Left lung (tissue), 10 donors: ENCODE results near the gene FAM20C. TPM values are rescaled to one million over a fixed set of nuclear protein-coding genes. Genes with fewer than 3 reads are reported as not detected.
"Not testable (repeated sequence)": the region's sequence is repeated elsewhere in the genome, so short reads cannot be mapped to it uniquely, and the experiment has no call there.

ENCODE experiments used
- ATAC-seq: fragments of 200-7000 bp; cut with Tn5 transposase; one replicate; pipeline ENCODE4 v1.9.1; 2020; ENCODE audit warnings: moderate library complexity
- DNase-seq, 4 donors: peaks; one replicate each; pipeline ENCODE4 v3.0.0-alpha.2; 2013 to 2020
- H3K27ac ChIP-seq, 2 donors: fragments of 200-600 bp; sonication (generic) in 1 of 2; one replicate each; pipeline versions ENCODE4 v1.5.0 to v1.8.0; 2020 to 2021
- H3K27me3 ChIP-seq, 2 donors: fragments of 200-600 bp; sonication (generic) in 1 of 2; one replicate each; pipeline versions ENCODE4 v1.5.0 to v1.8.0; 2020 to 2021
- H3K36me3 ChIP-seq, 2 donors: fragments of 200-600 bp; sonication (generic) in 1 of 2; one replicate each; pipeline versions ENCODE4 v1.5.0 to v1.8.0; 2020 to 2021
- H3K4me1 ChIP-seq, 2 donors: fragments of 200-600 bp; one replicate each; pipeline ENCODE4 v1.8.0; 2021
- H3K4me3 ChIP-seq, 2 donors: fragments of 200-600 bp; sonication (generic) in 1 of 2; one replicate each; pipeline versions ENCODE4 v1.5.0 to v1.8.0; 2020 to 2021; ENCODE audit warnings: mild to moderate bottlenecking in 1 of 2
- H3K9me3 ChIP-seq, 2 donors: fragments of 200-600 bp; sonication (generic) in 1 of 2; one replicate each; pipeline versions ENCODE4 v1.5.0 to v1.8.0; 2020 to 2021
- intact Hi-C, 2 donors: fragments of 100-400 bp; cut with DNase I; formaldehyde crosslinking; loops; one replicate each; pipeline versions ENCODE4 v1.11.2 to v1.14.2; 2022
- polyA plus RNA-seq, 6 donors: library from polyadenylated mRNA; unstranded; fragments of 120-200 nt; gene quantifications; one replicate each; pipeline ENCODE4 v1.2.1, GENCODE V29; 2013; ENCODE audit not compliant: insufficient read length in 6 of 6
- total RNA-seq, 2 donors: library from RNA; stranded (reverse); fragmentation: NEBNext Ultra II Directional; extraction: Animal tissue kit (Norgen Biotek cat#: 25700); gene quantifications; one replicate each; pipeline ENCODE4 v1.2.1, GENCODE V29; 2021
- TF ChIP-seq, protein P1 (sequence below), 2 donors: fragments of 200-600 bp; sonication (generic) in 1 of 2; IDR thresholded peaks; one replicate each; pipeline versions ENCODE4 v1.5.0 to v1.8.0; 2021; ENCODE audit warnings: antibody characterized with exemption in 2 of 2
- donor health status: DM: no; HTN: yes; CAD: no.
- donor health status: DM: no; HTN: no; CAD: no.

FAM20C gene
- total and polyA plus RNA-seq, 8 donors: 21.2 to 75.5 (median 31.8) TPM

DNA sequence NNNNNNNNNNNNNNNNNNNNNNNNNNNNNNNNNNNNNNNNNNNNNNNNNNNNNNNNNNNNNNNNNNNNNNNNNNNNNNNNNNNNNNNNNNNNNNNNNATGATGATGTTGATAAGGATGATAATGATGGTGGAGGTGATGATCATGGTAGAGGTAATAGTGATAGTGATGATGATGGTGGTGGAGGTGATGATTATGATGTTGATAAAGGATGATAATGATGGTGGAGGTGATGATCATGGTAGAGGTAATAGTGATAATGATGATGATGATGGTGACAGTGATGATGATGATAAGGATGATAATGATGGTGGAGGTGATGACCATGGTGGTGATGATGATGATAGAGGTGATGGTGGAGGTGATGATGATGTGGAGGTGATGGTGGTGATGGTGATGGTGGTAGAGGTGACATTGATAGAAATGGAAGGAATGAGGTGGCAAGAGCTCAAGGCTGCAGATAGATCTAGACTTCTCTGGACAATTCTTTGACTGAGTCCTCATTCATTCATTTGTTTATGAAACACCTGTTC, 47.8 kb downstream of the FAM20C start:
- H3K4me1 ChIP-seq: peaks cover 9 to 10% of the 10 kb centered on the region in 2 donors
- H3K4me3 ChIP-seq: no peak overlapping the region
- no peaks in the 10 kb centered on the region for H3K9me3 ChIP-seq
- no peak for DNase-seq
- intact Hi-C loops: no loop called here
- H3K27me3 ChIP-seq: no peaks in the 10 kb centered on the region
- H3K27ac ChIP-seq: no peak overlapping the region
- TF ChIP-seq, protein P1, sequence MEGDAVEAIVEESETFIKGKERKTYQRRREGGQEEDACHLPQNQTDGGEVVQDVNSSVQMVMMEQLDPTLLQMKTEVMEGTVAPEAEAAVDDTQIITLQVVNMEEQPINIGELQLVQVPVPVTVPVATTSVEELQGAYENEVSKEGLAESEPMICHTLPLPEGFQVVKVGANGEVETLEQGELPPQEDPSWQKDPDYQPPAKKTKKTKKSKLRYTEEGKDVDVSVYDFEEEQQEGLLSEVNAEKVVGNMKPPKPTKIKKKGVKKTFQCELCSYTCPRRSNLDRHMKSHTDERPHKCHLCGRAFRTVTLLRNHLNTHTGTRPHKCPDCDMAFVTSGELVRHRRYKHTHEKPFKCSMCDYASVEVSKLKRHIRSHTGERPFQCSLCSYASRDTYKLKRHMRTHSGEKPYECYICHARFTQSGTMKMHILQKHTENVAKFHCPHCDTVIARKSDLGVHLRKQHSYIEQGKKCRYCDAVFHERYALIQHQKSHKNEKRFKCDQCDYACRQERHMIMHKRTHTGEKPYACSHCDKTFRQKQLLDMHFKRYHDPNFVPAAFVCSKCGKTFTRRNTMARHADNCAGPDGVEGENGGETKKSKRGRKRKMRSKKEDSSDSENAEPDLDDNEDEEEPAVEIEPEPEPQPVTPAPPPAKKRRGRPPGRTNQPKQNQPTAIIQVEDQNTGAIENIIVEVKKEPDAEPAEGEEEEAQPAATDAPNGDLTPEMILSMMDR (IDR thresholded peaks at IDR 0.05): no peak
- peaks cover 0 to 17% of the 10 kb centered on the region in 2 donors for H3K36me3 ChIP-seq
- no peak for ATAC-seq

DNA sequence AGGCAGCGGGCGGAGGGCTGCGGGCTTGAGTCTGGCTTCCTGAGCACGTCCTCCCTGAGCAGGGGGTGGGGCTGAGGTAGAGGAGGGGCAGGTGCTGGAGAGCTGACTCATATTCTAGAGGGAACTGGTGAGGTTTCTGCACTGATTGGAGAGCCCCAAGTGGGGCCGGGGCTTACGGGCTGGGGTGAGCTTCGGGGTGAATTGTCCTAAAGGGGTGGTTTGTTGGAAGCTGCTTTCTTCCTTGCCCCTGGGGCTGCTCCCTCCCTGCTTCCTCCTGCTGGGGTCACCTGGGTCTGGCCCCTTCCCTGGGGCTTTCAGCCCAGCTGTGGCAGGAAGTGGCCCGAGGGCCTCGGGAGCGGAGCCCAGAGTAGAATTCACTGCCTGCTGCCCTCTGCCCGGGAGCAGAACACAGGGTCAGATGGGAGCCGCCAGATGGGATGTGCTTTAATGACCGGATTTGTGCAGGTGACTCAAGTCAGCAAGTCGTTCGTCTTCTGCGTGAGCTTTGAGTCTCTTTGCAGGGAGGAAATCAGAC, 48.6 kb downstream of the FAM20C start:
- peak; percentile 51 for ATAC-seq
- TF ChIP-seq, protein P1 (IDR thresholded peaks at IDR 0.05): no peak

DNA sequence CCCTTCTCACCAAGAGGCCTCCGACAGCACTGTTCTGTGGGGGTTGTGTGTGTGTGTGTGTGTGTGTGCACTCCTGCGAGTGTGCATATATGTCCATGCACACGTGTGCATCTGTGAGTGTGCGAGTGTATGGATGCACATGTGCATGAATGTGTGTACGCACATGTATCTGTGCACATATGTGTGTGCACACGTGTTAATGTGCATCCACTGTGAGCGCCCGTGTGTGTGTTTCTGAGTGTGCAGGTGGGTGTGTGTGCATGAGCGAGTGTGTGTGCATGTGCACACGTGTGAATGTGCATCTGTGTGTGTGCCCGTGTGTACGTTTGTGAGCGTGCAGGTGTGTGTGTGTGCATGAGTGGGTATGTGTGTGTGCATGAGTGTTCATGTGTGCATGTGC, 49.1 kb downstream of the FAM20C start:
- ATAC-seq: no peak
- DNase-seq: no peak
- TF ChIP-seq, protein P1 (IDR thresholded peaks at IDR 0.05): no peak
- intact Hi-C loops: no loop called here
- Histone ChIP-seq H3K4me3 (no peak overlapping the region), H3K4me1 (no peaks in the 10 kb centered on the region), H3K27me3 (no peaks in the 10 kb centered on the region), H3K27ac (no peak overlapping the region), H3K36me3 (peaks cover 0 to 22% of the 10 kb centered on the region in 2 donors), H3K9me3 (no peaks in the 10 kb centered on the region)

More for the DNA sequence above, 48.6 kb downstream of the FAM20C start:
- Histone ChIP-seq H3K9me3 (no peaks in the 10 kb centered on the region), H3K4me1 (peaks cover 1 to 2% of the 10 kb centered on the region in 2 donors), H3K36me3 (peaks cover 0 to 17% of the 10 kb centered on the region in 2 donors), H3K27me3 (no peaks in the 10 kb centered on the region), H3K27ac (no peak overlapping the region), H3K4me3 (no peak overlapping the region)
- intact Hi-C loops: no loop called here
- DNase-seq: no peak

DNA sequence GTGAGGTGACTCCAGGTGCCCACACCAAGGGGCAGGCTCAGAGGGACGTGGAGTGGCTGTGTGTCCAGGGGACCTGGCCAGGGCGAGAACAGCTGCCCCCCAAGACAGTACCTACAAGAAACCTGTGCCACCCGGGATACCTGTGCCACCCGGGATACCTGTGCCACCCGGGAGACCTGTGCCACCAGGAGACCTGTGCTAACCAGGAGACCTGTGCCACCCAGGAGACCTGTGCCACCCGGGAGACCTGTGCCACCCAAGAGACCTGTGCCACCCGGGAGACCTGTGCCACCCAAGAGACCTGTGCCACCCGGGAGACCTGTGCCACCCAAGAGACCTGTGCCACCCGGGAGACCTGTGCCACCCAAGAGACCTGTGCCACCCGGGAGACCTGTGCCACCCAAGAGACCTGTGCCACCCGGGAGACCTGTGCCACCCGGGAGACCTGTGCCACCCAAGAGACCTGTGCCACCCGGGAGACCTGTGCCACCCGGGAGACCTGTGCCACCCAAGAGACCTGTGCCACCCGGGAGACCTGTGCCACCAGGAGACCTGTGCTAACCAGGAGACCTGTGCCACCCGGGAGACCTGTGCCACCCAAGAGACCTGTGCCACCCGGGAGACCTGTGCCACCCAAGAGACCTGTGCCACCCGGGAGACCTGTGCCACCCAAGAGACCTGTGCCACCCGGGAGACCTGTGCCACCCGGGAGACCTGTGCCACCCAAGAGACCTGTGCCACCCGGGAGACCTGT, 50.6 kb downstream of the FAM20C start:
- DNase-seq, H3K4me1 ChIP-seq, H3K4me3 ChIP-seq, ATAC-seq, H3K9me3 ChIP-seq, H3K27me3 ChIP-seq, H3K27ac ChIP-seq, intact Hi-C loops: not testable (repeated sequence)
- H3K36me3 ChIP-seq: peaks cover 0 to 36% of the 10 kb centered on the region in 2 donors

DNA sequence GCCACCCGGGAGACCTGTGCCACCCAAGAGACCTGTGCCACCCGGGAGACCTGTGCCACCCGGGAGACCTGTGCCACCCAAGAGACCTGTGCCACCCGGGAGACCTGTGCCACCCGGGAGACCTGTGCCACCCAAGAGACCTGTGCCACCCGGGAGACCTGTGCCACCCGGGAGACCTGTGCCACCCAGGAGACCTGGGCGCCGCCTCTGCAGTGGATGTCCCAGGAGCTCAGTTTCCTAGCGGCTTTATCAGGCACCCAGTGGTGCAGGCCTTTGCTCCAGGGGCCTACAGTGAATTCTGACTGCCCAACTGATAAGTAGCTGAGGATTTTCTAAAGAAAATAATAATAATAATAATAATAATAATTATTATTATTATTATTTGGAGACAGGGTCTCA, 51.2 kb downstream of the FAM20C start:
- H3K4me1 ChIP-seq, H3K27ac ChIP-seq, H3K27me3 ChIP-seq, H3K9me3 ChIP-seq, intact Hi-C loops, DNase-seq, ATAC-seq, H3K4me3 ChIP-seq: not testable (repeated sequence)
- peaks cover 0 to 41% of the 10 kb centered on the region in 2 donors for H3K36me3 ChIP-seq

DNA sequence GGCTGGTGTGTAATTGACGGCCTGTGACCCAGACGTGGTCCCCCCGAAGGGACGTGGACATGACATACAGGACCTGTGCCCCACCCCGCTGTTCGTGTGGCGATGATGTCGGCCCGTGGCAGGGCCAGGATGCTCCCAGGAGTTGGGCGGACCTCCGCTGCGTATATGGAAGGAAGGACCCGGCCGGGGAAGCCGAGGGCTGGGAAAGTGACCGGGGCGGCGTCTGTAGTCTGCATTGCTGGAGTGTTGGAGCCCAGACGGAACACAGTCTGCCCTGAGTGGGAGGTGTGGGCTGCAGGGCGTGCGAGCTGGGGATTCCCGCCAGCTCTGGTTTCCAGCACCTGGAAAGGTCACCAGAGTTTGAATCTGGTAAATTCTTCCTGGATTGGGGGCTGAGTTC, 52.6 kb downstream of the FAM20C start:
- intact Hi-C loops: no loop called here

More for the DNA sequence above, 52.6 kb downstream of the FAM20C start:
- TF ChIP-seq, protein P1 (IDR thresholded peaks at IDR 0.05): no peak
- Histone ChIP-seq H3K27me3 (no peaks in the 10 kb centered on the region), H3K27ac (no peak overlapping the region), H3K9me3 (no peaks in the 10 kb centered on the region), H3K4me1 (no peaks in the 10 kb centered on the region), H3K36me3 (peaks cover 0 to 55% of the 10 kb centered on the region in 2 donors), H3K4me3 (no peak overlapping the region)
- ATAC-seq (no peak), DNase-seq (no peak)
